ENCODE data around the gene JPH4. TPM values are rescaled to one million over a fixed set of nuclear protein-coding genes. Genes with fewer than 3 reads are reported as not detected.

Gene JPH4
- total RNA-seq, 1 experiment from 2014 or later: 50.1 TPM

DNA sequence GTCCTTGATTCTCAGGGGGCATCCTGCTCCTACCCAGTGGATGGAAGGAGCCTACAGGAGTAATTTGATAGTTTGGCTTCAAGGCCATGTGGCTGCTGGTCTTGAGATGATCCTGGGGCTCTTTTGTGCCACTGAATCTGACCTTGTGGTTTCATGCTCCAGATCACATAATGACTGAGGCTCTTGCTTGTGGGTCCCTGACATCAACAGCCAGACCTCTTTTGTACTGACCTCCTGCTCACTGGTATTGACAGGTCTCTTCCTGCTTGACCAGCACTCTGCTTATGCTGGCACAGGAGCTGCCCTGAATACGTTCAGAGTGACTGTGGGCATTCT is 23.2 kb upstream of the JPH4 start:
- DNase-seq (ENCODE audit: low spot score) (no peak), ATAC-seq (no peak)
- 0 out of 2 replicates have a peak, but pooled peaks cover 3% of the 10 kb centered on the region for H3K9me3 Mint-ChIP-seq
- no peak overlapping the region for H3K27ac Mint-ChIP-seq
- TF ChIP-seq ERG (CRISPR knock-in tag; IDR thresholded peaks at IDR 0.05) (no peak), CDX4 (CRISPR knock-in tag; IDR thresholded peaks at IDR 0.05; ENCODE audit: borderline replicate concordance) (no peak), RORB (CRISPR knock-in tag; IDR thresholded peaks at IDR 0.05) (no peak), NR3C1 (CRISPR knock-in tag; conservative IDR thresholded peaks at IDR 0.05; ENCODE audit: low read depth) (no peak)
- no peak overlapping the region for H3K4me3 Mint-ChIP-seq
- no peaks in the 10 kb centered on the region for H3K36me3 Mint-ChIP-seq
- peaks cover 9% of the 10 kb centered on the region for H3K27me3 Mint-ChIP-seq (ENCODE audit: low read depth)
- POLR2A ChIA-PET: no interaction called here
- CTCF ChIA-PET: interaction anchor here (1.5 kb wide), 2 partner anchors 13 to 30 kb away, joined by 7 to 8 read pairs; no protein-coding TSS in a partner anchor
- H3K4me1 Mint-ChIP-seq: no peaks in the 10 kb centered on the region

DNA sequence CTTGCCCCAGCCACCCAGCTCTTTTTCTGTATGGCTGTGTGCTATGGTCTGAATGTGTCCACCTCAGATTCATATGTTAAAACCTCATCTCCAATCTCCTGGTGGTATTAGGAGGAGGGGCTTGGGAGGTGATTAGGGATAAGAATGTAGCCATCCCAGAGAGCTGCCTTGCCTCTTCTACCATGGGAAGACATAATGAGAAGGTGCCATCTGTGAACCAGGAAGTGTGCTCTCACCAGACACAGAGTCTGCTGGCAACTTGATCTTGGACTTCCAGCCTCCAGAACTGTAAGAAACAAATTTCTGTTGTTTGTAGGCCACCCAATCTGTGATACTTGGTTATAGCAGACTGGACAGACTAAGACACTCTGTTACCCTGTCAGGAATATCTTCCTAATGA is 22.8 kb upstream of the JPH4 start:
- no peaks in the 10 kb centered on the region for H3K4me1 Mint-ChIP-seq
- no peak overlapping the region for H3K27ac Mint-ChIP-seq
- no peak overlapping the region for H3K4me3 Mint-ChIP-seq
- peaks cover 5% of the 10 kb centered on the region for H3K27me3 Mint-ChIP-seq (ENCODE audit: low read depth)
- TF ChIP-seq, protein P1, sequence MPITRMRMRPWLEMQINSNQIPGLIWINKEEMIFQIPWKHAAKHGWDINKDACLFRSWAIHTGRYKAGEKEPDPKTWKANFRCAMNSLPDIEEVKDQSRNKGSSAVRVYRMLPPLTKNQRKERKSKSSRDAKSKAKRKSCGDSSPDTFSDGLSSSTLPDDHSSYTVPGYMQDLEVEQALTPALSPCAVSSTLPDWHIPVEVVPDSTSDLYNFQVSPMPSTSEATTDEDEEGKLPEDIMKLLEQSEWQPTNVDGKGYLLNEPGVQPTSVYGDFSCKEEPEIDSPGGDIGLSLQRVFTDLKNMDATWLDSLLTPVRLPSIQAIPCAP (CRISPR knock-in tag; IDR thresholded peaks at IDR 0.05): no peak
- TF ChIP-seq CREB1 (CRISPR knock-in tag; IDR thresholded peaks at IDR 0.05): no peak
- no peak for TF ChIP-seq CREM (CRISPR knock-in tag; IDR thresholded peaks at IDR 0.05)
- no peak for TF ChIP-seq TEAD4 (CRISPR knock-in tag; IDR thresholded peaks at IDR 0.05)
- no peak for TF ChIP-seq E2F5 (CRISPR knock-in tag; IDR thresholded peaks at IDR 0.05)
- TF ChIP-seq, protein P2, sequence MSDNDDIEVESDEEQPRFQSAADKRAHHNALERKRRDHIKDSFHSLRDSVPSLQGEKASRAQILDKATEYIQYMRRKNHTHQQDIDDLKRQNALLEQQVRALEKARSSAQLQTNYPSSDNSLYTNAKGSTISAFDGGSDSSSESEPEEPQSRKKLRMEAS (CRISPR knock-in tag; IDR thresholded peaks at IDR 0.05): no peak
- no peak for TF ChIP-seq TP53 (CRISPR knock-in tag; IDR thresholded peaks at IDR 0.05)
- TF ChIP-seq MLX (CRISPR knock-in tag; IDR thresholded peaks at IDR 0.05): no peak
- TF ChIP-seq, protein P3, sequence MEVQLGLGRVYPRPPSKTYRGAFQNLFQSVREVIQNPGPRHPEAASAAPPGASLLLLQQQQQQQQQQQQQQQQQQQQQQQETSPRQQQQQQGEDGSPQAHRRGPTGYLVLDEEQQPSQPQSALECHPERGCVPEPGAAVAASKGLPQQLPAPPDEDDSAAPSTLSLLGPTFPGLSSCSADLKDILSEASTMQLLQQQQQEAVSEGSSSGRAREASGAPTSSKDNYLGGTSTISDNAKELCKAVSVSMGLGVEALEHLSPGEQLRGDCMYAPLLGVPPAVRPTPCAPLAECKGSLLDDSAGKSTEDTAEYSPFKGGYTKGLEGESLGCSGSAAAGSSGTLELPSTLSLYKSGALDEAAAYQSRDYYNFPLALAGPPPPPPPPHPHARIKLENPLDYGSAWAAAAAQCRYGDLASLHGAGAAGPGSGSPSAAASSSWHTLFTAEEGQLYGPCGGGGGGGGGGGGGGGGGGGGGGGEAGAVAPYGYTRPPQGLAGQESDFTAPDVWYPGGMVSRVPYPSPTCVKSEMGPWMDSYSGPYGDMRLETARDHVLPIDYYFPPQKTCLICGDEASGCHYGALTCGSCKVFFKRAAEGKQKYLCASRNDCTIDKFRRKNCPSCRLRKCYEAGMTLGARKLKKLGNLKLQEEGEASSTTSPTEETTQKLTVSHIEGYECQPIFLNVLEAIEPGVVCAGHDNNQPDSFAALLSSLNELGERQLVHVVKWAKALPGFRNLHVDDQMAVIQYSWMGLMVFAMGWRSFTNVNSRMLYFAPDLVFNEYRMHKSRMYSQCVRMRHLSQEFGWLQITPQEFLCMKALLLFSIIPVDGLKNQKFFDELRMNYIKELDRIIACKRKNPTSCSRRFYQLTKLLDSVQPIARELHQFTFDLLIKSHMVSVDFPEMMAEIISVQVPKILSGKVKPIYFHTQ (CRISPR knock-in tag; IDR thresholded peaks at IDR 0.05): no peak
- no peak for TF ChIP-seq ATF1 (CRISPR knock-in tag; IDR thresholded peaks at IDR 0.05)
- no peak for TF ChIP-seq ZMAT4 (CRISPR knock-in tag; IDR thresholded peaks at IDR 0.05)
- no peak for TF ChIP-seq CBFB (CRISPR knock-in tag; IDR thresholded peaks at IDR 0.05; ENCODE audit: low read depth)
- TF ChIP-seq, protein P4, sequence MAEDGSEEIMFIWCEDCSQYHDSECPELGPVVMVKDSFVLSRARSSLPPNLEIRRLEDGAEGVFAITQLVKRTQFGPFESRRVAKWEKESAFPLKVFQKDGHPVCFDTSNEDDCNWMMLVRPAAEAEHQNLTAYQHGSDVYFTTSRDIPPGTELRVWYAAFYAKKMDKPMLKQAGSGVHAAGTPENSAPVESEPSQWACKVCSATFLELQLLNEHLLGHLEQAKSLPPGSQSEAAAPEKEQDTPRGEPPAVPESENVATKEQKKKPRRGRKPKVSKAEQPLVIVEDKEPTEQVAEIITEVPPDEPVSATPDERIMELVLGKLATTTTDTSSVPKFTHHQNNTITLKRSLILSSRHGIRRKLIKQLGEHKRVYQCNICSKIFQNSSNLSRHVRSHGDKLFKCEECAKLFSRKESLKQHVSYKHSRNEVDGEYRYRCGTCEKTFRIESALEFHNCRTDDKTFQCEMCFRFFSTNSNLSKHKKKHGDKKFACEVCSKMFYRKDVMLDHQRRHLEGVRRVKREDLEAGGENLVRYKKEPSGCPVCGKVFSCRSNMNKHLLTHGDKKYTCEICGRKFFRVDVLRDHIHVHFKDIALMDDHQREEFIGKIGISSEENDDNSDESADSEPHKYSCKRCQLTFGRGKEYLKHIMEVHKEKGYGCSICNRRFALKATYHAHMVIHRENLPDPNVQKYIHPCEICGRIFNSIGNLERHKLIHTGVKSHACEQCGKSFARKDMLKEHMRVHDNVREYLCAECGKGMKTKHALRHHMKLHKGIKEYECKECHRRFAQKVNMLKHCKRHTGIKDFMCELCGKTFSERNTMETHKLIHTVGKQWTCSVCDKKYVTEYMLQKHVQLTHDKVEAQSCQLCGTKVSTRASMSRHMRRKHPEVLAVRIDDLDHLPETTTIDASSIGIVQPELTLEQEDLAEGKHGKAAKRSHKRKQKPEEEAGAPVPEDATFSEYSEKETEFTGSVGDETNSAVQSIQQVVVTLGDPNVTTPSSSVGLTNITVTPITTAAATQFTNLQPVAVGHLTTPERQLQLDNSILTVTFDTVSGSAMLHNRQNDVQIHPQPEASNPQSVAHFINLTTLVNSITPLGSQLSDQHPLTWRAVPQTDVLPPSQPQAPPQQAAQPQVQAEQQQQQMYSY (CRISPR knock-in tag; IDR thresholded peaks at IDR 0.05): no peak
- TF ChIP-seq ZNF121 (CRISPR knock-in tag; IDR thresholded peaks at IDR 0.05): no peak
- no peak for DNase-seq (ENCODE audit: low spot score)
- ChIA-PET CTCF (interaction anchor here (1.5 kb wide), 1 partner anchor 13 kb away, joined by 8 read pairs; no protein-coding TSS in a partner anchor), POLR2A (no interaction called here)
- no peak for ATAC-seq
- 0 out of 2 replicates have a peak, but pooled peaks cover 3% of the 10 kb centered on the region for H3K9me3 Mint-ChIP-seq
- H3K36me3 Mint-ChIP-seq: no peaks in the 10 kb centered on the region

All from WTC11 (cell line).